LoVo (cell line): ENCODE measurements around the gene LRRN2.

ENCODE experiments used
- DNase-seq: peaks from one replicate; pipeline ENCODE4 v3.0.0-alpha.2; 2016; ENCODE audit warnings: low spot score

Gene LRRN2

DNA sequence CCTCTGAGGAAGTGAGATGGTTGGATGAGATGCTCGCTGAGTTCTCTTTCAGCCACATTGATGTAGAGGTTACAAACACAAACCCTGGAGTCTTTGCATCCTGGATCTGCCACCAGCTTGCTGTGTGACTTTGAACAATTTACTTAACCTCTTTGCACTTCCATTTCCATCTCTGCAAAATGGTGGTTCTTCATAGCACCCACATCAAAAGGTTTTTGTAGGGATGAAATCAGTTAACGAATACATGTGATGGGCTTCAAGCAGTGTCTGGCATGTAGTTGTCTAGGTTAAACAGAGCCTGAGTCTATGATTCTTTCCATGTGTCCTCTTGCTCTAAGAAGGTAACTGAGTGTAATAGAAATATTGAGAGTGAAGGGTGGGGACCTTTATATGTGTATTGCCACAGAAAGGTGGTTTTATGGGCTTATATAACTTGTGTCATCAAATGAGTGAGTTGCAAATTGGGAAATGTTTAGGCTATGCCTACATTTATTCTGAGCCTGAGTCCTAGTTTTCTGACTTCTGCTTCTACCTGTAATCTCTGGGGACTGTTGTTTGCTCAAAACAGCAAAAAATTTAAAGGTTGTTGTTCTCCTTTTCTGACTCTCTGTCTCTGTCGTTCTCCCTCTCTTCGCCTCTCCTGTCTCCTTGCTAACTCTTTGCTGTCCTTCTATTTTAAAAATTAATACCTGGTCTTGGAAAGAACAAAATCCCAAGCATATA is 27.3 kb upstream of the LRRN2 start:
- no peak for DNase-seq

DNA sequence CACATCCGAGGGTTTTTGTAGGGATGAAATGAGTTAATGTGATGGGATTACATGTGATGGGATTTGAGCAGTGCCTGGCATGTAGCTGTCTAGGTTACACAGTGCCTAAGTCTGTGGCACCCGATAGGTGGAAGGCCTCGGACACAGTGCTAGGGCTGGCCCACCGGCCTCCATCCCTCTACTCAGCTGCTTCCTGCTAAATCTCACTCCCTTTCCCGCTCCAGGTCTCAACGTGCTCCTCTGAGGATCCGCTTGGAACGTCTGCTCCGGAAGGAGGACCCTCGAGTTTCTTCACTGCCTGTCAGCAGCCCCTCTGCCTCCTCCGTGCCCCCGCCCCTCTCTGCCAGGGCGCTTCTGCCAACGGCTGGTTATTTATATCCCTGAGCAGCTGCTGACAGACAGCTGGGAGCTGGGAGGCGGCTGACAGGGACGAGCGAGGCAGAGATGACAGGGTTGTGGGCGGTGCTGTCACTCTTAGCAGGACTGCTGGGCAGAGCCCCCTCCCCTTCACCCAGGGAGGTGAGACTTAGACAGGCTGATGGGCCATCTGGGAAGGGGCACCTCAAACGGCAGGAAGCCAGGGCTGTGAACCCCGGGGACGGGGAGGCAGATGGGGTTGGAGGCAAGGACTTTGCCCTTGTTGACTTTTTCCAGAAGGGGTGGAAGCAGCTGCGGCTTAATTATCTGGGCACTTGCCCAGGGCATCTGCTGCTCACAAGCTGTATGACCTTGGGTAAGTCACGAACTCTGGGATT is 26.6 kb upstream of the LRRN2 start:
- no peak for DNase-seq

DNA sequence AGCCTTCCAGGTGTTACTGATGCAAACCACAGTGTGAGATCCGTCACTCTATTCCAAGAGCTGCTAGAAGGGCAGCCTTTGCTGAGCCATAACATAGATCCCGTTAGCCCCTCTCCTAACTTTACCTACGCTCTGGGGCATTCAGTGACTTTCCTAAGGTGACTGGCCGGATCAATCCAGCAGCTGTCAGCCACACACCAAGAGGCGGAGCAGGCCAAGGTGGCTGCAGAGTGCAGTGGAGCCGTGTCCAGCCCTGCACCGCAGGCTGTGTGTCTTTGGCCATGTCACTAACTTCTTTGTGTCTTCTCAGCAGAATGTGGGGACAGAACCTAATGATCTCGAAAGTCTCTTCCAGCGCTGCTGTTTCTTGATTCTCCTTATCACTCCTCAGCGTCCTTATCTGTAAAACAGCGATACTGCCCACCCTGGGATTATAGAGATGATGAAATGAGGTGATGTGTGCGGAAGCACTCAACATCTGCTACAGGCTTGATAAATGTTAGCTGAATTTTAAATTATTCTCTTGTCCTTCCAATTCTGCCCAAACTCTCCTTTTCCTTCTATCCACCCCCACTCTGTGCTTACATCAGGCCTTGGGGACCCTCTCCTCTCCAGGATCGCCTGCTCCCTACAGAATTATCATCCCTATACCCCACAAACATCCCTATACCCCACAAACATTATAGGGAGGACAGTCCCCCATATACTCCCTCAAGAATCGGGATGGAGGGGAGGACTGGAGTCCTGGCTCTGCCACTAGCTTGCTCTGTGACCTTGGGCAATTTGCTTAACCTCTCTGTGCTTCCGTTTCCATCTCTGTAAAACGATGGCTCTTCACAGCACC is 25.8 kb upstream of the LRRN2 start:
- DNase-seq, result no peak

DNA sequence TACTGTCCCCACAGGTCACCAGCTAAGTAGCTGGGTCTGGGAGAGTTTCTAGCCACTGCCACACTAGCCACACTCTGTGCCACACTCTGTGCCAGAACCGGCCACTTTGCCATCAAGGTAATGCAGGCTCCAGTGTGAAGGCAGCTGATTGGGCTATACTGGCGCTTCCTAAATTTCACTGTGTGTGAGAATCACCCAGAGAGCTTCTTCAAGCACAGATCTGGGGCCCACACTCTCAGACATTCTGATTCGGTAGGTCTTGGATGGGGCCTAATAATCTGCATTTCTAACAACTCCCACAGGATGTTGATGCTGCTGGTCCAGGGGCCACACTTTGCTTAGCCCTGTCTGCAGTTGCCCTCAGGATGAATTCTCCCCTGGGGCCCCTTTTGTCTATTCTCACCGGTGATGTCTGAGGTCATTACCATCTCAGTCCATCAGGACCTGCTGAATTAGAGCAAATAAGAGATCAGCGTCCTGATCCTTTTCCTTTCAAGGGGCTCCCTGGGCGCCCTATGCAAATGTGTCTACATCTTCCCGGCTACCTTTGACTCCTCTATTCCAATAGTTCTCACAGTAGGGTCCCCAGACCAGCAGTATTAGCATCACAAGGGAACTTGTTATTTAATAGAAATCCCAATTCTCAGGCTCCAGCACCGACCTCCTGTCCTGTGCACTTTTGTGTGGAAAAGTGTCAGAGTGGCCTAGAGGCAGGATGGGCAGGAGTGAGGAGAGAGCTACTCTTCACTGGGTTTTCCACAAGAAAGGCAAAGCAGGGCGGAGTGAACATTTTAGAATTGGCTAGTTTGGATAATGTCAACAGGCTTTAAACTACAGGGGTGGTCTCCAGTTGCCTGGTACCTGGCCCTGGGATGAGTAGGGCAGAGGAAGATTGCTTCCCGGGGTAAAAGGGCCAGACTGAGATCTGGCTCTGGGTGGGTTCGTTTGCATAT is 24.7 kb upstream of the LRRN2 start:
- DNase-seq, result no peak

DNA sequence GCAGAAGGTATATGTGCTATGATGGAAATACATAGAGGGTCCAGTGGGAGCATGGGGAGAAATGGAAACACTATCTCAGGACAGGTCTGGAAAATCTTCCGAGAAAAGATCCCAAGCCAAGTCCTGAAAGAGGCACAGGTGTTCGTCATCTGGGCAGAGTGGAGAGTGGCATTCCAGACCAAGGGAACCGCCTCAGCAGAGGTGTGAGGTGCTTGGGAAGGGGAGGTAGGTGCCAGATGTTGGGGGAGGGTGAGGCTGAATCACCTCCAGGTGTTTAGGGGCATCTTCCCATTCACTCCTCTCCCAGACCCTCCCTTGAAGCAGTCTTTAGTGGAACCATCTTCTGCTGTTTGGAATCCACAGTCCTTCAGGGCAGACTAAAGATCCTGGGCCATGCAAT is 23.5 kb upstream of the LRRN2 start:
- DNase-seq, result no peak

DNA sequence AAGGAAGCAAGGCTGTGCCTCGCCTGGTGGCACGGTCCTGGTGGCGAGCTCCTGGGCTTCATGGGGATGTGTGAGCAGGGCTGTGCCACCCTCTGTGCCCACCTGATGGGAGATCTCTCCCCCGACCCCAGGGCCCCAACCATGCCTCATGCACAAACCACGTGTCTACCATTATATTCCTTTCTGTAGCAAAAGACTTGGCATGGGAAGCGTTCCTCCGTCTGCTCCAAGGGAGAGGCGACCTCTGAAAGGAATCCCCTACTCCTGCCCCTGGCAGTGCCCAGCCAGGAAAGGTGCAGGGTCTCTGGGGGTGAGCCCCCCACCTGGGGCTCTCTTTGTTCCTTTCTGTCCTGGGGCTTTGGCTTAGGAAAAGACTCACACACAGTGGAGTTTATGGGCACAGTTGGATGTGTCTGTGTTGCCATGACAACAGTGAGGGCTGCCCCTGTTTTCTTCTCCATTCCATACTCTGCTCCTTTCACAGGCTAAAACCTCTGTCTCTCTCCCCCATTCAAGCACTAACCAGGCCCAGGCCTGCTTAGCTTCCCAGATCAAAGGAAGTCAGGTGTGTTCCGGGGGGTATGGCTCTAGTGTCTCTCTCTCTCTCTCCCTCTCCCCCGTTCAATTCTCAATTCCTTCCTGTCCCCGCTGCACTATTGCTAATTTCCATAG is 21.4 kb upstream of the LRRN2 start:
- DNase-seq, result no peak

DNA sequence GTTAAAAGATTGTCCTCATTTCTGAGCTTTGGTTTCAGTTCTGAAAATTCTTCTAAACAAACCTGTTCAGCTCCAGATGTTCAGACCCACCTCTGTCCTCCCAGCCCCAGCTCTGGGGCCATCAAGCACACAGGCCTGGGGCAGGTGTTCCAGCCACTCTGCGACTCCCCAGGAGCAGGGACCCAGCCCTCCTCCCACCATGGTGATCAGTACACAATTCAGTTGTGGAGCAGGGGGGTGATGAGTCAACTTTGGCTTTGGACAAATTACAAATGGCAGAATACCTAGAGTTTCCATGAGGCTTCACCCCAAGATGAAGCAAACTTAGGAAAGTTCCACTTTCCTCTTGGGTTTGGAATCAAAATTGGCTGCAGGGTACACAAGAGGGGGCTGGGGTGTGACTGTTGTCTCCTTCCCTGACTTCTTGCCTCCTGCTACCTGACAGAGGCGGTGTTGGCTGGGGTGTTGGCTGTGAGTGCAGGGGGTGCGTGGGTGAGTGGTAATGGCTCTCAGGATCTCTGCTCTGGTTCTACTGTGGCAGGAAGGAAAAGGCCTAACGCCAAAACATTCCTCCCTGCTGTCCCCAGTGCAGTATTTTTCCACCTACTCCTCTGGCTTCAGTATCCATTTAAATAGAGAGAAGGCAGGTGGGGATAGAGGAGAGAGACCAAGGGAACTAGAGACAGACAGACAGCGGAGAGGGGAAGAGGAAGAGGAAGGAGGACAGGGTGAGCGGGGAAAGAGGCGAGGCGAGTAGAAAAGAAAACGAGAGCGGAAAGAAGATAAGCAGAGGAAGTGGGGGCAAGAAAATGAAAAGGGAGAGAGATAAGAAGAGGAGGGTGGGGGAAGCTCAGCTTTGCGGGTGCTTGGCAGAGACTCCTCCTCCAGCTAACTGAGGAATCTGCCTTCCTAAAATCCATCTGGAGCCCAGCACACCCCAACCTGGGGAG is 20.6 kb upstream of the LRRN2 start:
- no peak for DNase-seq

DNA sequence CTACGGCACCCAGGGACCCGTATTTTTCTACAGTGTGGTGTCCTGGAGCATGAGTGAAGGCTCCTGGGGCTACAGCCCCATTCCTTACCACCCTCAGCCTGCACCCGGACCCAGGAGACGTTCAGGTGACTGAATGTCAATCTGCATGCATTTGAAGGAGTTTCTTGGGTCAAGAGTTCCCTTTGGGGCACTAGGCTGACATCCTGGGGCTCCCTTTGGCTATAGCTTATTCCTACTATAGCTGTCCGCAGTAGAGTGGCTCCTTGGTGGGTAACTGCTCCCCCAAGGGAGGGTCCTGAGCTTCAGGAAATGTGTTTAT is 19.9 kb upstream of the LRRN2 start:
- no peak for DNase-seq

DNA sequence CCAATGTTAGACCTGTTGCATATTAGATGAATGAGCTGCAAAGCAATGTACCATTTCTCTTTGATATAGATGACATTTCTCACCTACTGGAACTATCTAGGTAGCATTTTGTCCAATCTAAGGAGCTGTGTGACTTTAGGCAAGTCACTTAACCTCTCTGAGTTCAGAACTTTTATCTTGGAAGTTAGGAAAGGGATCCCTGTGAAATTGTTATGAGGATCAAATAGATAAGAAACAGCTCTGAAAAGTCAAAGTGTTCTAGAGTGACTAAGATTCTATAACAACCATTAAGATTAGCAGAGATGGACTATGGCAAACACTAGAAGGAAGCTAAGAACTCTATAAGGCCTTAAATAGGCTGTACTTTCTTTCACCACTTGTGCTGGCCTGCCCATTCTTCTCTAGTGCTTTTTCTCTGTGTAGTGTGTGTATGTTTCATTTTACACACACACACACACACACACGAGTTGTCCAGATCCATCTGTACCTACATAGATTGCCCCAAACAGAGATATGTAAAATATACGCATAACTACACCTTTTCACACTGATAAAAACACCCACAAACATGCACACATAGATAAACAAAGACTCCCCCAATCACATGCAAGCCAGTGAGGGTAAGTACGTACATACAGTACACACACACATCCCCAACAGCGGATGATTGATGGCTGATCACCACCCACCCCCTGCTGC is 19.4 kb upstream of the LRRN2 start:
- no peak for DNase-seq

DNA sequence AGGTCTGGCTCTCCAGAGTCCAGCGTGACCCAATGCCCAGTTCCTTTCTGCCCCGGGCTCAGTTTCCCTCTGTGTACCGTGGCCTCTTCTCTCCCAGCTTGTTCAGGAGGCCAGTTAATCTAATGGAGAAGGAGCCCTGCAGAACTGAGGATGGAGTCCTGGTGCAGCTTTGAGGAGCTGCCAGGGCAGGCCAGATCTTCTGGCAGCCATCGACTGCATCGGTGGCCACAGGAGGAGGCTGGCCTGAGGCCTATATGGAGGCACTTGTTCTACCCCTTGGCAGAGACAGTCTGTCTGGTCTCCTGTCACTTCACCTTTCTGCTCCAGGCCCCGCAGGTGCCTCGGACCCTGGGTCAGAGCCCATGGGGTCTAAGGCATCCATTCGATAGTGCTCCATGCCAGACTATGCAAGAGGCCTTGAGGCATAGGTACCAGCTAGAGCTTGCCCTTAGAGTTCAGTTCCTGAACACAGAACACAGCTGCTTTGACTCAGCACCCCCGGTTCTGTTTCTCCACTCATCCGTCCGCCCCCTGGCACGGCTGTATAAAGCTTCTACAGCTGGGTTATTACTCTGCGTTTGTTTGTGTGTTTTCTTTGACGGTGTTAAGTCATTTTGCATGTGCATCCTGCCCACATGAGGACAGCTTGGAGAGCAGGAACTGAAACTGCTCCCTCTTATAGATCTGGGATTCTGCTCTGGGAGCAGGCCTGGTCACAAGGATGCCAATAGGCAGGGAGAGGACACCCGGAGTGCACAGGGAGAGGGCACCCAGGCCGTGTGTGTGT is 18.5 kb upstream of the LRRN2 start:
- DNase-seq, result no peak

DNA sequence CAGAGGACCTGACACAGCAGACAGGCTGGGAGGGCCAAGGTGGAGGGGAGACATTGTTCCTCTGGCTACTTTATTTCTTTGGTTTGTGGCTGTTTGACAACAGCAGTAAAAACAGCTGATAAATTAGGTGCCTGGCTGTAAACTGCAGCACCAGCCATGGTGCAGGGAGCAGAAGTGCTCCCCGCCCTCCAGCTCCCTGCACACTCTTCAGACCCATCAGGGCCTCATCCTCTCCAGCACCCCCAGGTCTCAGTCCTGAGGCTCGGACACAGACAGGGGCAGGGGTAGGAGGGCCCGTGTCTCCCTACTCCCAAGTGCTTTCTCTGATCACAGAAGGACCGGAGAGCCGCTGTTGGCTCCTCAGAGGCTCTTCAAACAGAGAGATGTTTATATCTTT is 17.7 kb upstream of the LRRN2 start:
- DNase-seq, result no peak

DNA sequence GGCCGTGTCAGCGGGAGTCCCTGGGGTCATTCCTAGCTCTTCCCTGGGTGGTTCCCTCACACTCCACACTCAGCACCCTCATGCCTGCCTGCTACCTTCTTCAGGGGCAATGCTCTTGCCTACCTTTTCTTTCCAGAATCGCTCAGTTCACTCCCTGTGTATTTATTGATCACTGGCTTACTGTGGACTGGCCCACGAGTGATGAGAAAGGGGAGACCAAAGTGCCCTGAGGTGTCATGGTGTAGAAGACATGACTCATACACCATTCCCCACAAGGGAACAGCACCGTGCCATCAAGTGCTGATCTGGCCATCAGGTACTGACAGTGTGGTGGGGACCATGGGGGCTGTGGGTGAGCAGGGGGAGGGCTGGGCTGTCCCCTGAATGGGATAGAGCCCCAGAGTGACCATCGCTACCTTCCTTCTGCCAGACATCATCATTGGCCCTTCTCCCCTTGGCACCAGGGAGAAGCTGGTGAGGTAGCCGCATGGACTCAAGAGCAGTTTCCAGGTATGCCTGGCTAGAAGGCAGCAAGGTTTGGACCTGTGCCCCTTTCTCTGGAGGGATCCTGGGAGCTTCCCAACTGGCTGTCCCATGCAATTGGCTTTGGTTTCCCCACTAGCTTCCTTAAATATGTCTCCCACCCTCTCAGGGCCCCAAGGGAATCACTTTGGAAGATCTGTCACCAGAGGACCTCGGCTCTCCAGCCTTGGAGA is 17.2 kb upstream of the LRRN2 start:
- no peak for DNase-seq

DNA sequence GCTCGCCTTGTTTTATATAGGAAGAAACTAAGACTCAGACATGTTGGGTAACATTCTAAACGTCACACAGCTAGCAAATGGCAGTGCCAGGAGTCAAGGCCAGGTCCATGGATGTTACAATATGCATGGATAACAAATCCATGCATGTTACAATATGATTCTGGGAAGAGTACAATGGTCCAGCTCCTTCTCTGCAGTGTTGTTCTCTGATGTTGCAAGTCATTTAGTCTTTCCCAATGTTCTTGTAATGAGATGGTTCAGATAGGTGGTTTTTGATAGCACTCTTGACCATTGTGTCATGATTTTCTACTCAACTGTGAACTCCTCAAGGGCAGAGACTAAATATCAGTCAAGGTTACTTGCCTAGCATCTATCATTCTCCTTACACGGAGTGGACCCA is 15.7 kb upstream of the LRRN2 start:
- no peak for DNase-seq

DNA sequence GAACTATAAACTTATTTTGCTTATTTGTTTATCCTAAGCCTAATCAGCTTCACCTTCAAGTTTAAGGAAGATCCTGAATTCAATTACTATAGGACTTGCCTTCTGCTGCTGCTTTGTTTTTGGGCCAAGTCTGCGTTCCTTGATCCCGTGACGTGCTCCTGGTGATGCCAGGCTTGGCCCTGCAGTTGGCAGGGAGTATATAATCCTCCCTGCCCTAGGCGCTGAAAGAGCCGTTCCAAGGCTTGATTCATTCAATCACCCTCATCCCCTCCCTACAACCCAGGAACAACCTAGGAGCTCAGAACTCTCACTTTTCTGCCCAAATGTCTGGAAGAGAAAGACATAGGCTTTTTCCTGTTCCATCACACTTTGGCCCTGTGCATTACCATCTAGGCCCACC is 12.4 kb upstream of the LRRN2 start:
- no peak for DNase-seq

DNA sequence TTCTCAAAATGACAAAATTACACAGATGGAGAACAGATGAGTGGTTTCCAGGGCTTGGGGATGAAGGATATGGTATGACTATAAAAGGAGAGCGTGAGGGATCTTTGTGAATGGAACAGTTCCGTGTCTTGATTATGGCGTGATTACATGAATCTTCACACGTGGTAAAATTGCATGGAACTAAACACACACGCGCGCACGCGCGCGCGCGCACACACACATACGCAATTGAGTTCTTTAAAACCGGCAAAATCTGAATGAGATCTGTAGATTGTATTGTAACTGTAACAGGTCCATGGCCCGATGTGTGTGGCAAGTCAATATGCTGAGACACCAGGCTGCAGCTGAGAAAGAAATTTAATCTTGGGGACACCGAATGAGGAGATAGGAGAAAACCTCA is 11.1 kb upstream of the LRRN2 start:
- no peak for DNase-seq

DNA sequence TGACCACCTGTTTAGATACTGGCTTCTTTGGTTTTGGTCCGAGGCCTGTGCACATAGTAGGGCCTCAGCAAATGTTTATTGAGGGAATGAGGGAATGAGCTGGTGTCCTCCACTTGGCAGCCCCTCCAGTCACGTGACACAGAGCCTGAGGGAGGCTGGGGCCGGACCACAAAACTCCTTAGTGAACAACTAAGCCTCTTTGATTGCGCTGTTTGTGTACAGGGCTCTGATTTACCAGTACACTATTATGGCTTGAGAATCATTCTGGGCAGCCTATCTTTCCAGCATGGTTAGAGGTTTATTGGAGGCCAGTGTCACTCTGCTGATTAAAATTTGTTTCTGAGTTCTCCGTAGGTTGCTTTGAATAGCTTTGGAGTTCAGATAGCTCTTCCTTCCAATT is 10.2 kb upstream of the LRRN2 start:
- DNase-seq, result no peak

DNA sequence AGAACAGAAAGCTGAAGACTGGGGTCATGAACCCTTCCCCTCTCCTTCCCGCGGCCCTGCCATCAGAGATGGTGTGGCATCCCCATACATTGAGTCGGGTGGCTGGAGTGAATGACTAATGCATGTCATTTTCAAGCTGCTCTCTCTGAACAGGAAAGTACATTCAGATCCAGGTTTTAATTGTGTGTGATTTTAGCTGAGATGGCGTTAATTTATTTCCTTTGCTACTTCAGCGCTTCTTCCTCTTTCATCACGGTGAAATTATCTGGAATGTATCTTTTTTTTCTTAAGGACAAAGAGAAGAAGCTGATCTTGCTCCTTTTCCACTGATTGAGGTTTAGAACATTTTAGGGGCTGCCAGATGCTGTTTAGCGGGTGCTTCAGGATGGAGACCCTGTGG is 8.6 kb upstream of the LRRN2 start:
- DNase-seq, result no peak

DNA sequence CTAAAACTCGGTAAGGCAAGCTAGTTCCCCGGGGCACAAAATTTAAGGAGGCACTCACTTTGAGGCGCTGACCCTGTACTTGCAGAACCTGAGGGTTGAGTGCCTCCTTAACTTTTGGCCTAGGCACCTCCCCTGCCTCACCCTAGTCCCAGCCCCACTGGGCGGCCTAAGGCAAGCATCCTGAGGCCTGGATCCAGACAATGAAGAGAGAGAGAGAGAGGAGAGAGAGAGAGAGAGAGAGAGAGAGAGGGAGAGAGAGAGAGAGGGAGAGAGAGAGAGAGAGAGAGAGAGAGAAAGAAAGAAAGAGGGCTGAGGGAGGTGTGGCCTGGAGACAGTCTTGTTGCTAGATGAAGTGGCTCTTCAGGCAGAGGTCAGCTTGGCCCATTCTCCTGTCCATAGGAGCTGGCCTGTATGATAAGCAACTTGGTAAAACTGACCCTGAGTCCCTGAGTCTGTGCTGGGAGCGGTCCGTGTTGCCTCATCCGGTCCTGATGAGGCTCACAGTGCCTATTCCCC is 7.4 kb upstream of the LRRN2 start:
- DNase-seq, result no peak
